Measurements from ENCODE around the gene DCX. TPM values are rescaled to one million over a fixed set of nuclear protein-coding genes. Genes with fewer than 3 reads are reported as not detected.

The DCX gene
- total and polyA plus RNA-seq, 8 donors: 0.13 to 0.33 (median 0.15) TPM; not detected in 2

GRCh38 chrX:111257733-111258132 is 154.3 kb downstream of the DCX start:
- ATAC-seq (no peak), DNase-seq (peak in 1 of 4 donors; percentile 9)
- H3K4me3 ChIP-seq: no peak overlapping the region
- no peak for TF ChIP-seq CTCF (IDR thresholded peaks at IDR 0.05)
- H3K4me1 ChIP-seq: no peaks in the 10 kb centered on the region
- intact Hi-C loops (cut with DNase I): no loop called here
- no peak overlapping the region for H3K27ac ChIP-seq
- H3K27me3 ChIP-seq: peaks cover 0 to 3% of the 10 kb centered on the region in 2 donors
- no peaks in the 10 kb centered on the region for H3K36me3 ChIP-seq
- no peaks in the 10 kb centered on the region for H3K9me3 ChIP-seq

DNA sequence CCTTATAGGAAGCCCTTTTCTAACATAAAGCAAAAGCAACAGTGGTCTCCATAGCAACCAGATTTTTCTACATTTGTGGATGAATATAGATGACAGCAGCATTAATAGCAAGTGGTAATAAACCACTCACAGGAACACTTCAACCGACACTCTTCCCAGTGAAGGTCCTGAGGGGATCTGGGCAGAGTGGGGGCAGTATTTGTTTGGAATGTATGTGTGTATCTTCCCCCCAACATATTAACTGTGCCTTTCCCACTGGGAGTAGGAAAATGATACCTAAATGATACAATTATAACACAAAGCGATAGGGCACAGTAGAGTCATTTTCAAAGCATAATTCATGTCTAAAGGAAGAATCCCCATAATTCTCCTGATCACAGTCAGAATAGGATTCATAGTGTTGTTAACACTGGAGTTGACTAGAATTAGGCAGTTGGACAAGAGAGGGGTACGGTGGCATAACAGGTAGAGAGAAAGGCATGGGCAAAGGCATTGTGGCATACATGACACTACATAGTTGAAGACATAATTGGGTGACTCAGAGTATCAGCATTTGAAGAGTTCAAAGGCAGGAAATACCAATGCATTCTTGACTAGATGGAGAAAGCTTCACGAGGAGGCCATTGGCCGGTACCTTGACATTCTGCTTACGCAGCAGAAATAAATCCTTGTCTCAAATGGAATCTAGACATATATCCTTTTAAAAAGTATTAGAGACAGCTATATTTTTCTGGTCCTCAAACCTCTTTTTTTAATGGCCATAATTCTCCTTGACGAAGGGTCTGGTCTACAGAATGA is 156.9 kb downstream of the DCX start:
- intact Hi-C loops (cut with DNase I): no loop called here

GRCh38 chrX:111244235-111244750 is 167.7 kb downstream of the DCX start:
- H3K4me3 ChIP-seq: no peak overlapping the region
- peak in 1 of 2 donors; percentile 53 for TF ChIP-seq CTCF (IDR thresholded peaks at IDR 0.05)
- H3K36me3 ChIP-seq: no peaks in the 10 kb centered on the region
- intact Hi-C loops (cut with DNase I): no loop called here
- peaks cover 0 to 7% of the 10 kb centered on the region in 2 donors for H3K27me3 ChIP-seq
- ATAC-seq: peak; percentile 35
- H3K27ac ChIP-seq: no peak overlapping the region
- no peak for DNase-seq
- H3K4me1 ChIP-seq: no peaks in the 10 kb centered on the region
- no peaks in the 10 kb centered on the region for H3K9me3 ChIP-seq

More for the DNA sequence above, 156.9 kb downstream of the DCX start:
- no peaks in the 10 kb centered on the region for H3K4me1 ChIP-seq
- TF ChIP-seq CTCF (IDR thresholded peaks at IDR 0.05): no peak
- ATAC-seq (no peak), DNase-seq (no peak)
- no peaks in the 10 kb centered on the region for H3K9me3 ChIP-seq
- H3K27me3 ChIP-seq: peaks cover 0 to 6% of the 10 kb centered on the region in 2 donors
- H3K36me3 ChIP-seq: no peaks in the 10 kb centered on the region
- no peak overlapping the region for H3K27ac ChIP-seq
- no peak overlapping the region for H3K4me3 ChIP-seq

Other genes starting within 250 kb of the DCX start
- gene CAPN6, start 141.7 kb downstream of the DCX start, total RNA-seq: 1 to 10 TPM in 1 of 2 donors, under 1 TPM in 1; 0.29 to 3.8 TPM
- gene CAPN6, start 141.7 kb downstream of the DCX start, polyA plus RNA-seq (ENCODE audit: insufficient read length in 6 of 6): 10 to 100 TPM; 12.5 to 25.4 (median 16.8) TPM
- under 1 TPM; 0.05 to 0.50 TPM for gene SERTM2, start 99.5 kb upstream of the DCX start, total RNA-seq
- under 1 TPM in 3 of 6 donors, not detected in 3; 0.06 to 0.11 (median 0.06) TPM for gene SERTM2, start 99.5 kb upstream of the DCX start, polyA plus RNA-seq (ENCODE audit: insufficient read length in 6 of 6)

All from left lung (tissue), 10 donors.